Measurements from ENCODE around the gene IL17REL. TPM values are rescaled to one million over a fixed set of nuclear protein-coding genes. Genes with fewer than 3 reads are reported as not detected.

IL17REL gene
- total RNA-seq, 1 donor from 2014 or later, result not detected

- Mint-ChIP-seq H3K27me3 (ENCODE audit: unreplicated experiment) (peaks cover 10% of the 10 kb centered on the region), H3K4me3 (ENCODE audit: unreplicated experiment) (no peak overlapping the region), H3K36me3 (ENCODE audit: unreplicated experiment) (no peaks in the 10 kb centered on the region), H3K27ac (ENCODE audit: unreplicated experiment) (peak overlapping the region; percentile 62), H3K4me1 (ENCODE audit: unreplicated experiment) (peaks cover 9% of the 10 kb centered on the region), H3K9me3 (ENCODE audit: unreplicated experiment) (no peaks in the 10 kb centered on the region)
- peak; percentile 89 for DNase-seq (ENCODE audit: extremely low spot score, unreplicated experiment)
- no peak for TF ChIP-seq CTCF (IDR thresholded peaks at IDR 0.05)
These were observed 15.3 kb upstream of the IL17REL start for GRCh38 chr22:50027639-50028537.

- no peak overlapping the region for H3K27ac Mint-ChIP-seq (ENCODE audit: unreplicated experiment)
- no peak overlapping the region for H3K4me3 Mint-ChIP-seq (ENCODE audit: unreplicated experiment)
- H3K4me1 Mint-ChIP-seq (ENCODE audit: unreplicated experiment), result peaks cover 9% of the 10 kb centered on the region
- TF ChIP-seq CTCF (IDR thresholded peaks at IDR 0.05), result no peak
- H3K27me3 Mint-ChIP-seq (ENCODE audit: unreplicated experiment), result peaks cover 10% of the 10 kb centered on the region
- no peak for DNase-seq (ENCODE audit: extremely low spot score, unreplicated experiment)
- H3K9me3 Mint-ChIP-seq (ENCODE audit: unreplicated experiment), result no peaks in the 10 kb centered on the region
- no peaks in the 10 kb centered on the region for H3K36me3 Mint-ChIP-seq (ENCODE audit: unreplicated experiment)
These were observed 13.4 kb upstream of the IL17REL start for GRCh38 chr22:50025993-50026392.

- H3K36me3 Mint-ChIP-seq (ENCODE audit: unreplicated experiment), result no peaks in the 10 kb centered on the region
- H3K27ac Mint-ChIP-seq (ENCODE audit: unreplicated experiment), result no peak overlapping the region
- H3K4me1 Mint-ChIP-seq (ENCODE audit: unreplicated experiment), result peaks cover 2% of the 10 kb centered on the region
- TF ChIP-seq CTCF (IDR thresholded peaks at IDR 0.05), result no peak
- no peak overlapping the region for H3K4me3 Mint-ChIP-seq (ENCODE audit: unreplicated experiment)
- no peak for DNase-seq (ENCODE audit: extremely low spot score, unreplicated experiment)
- H3K9me3 Mint-ChIP-seq (ENCODE audit: unreplicated experiment), result no peaks in the 10 kb centered on the region
- peaks cover 20% of the 10 kb centered on the region for H3K27me3 Mint-ChIP-seq (ENCODE audit: unreplicated experiment)
These were observed 9.7 kb upstream of the IL17REL start for GRCh38 chr22:50022171-50022819.

- Mint-ChIP-seq H3K36me3 (ENCODE audit: unreplicated experiment) (no peaks in the 10 kb centered on the region), H3K27ac (ENCODE audit: unreplicated experiment) (no peak overlapping the region), H3K4me3 (ENCODE audit: unreplicated experiment) (no peak overlapping the region), H3K9me3 (ENCODE audit: unreplicated experiment) (no peaks in the 10 kb centered on the region), H3K27me3 (ENCODE audit: unreplicated experiment) (peaks cover 20% of the 10 kb centered on the region), H3K4me1 (ENCODE audit: unreplicated experiment) (peaks cover 2% of the 10 kb centered on the region)
- no peak for DNase-seq (ENCODE audit: extremely low spot score, unreplicated experiment)
- no peak for TF ChIP-seq CTCF (IDR thresholded peaks at IDR 0.05)
These were observed 8.0 kb upstream of the IL17REL start for GRCh38 chr22:50020606-50021005.

GRCh38 chr22:50019316-50019715 is 6.8 kb upstream of the IL17REL start:
- no peak for DNase-seq (ENCODE audit: extremely low spot score, unreplicated experiment)
- H3K4me1 Mint-ChIP-seq (ENCODE audit: unreplicated experiment), result peaks cover 2% of the 10 kb centered on the region
- TF ChIP-seq CTCF (IDR thresholded peaks at IDR 0.05), result no peak

More at GRCh38 chr22:50019316-50019715, 6.8 kb upstream of the IL17REL start:
- Mint-ChIP-seq H3K4me3 (ENCODE audit: unreplicated experiment) (no peak overlapping the region), H3K27ac (ENCODE audit: unreplicated experiment) (no peak overlapping the region), H3K36me3 (ENCODE audit: unreplicated experiment) (no peaks in the 10 kb centered on the region), H3K27me3 (ENCODE audit: unreplicated experiment) (peaks cover 12% of the 10 kb centered on the region), H3K9me3 (ENCODE audit: unreplicated experiment) (no peaks in the 10 kb centered on the region)
